GM12878 (cell line): Measurements from ENCODE around the gene CREB5. TPM values are rescaled to one million over a fixed set of nuclear protein-coding genes. Genes with fewer than 3 reads are reported as not detected.

Experiments
- ASH2L ChIP-seq: fragments of 300-600, 200-600 bp; sonication (generic); IDR thresholded peaks from 2 replicates; pipeline ENCODE4 v1.6.1; 2017; ENCODE audit warnings: low read depth, mild to moderate bottlenecking, borderline replicate concordance
- ATF3 ChIP-seq: IDR thresholded peaks from 2 replicates; pipeline ENCODE4 v1.6.1; 2011; ENCODE audit warnings: low read depth, mild to moderate bottlenecking, low read length, moderate library complexity, borderline replicate concordance; ENCODE audit errors: extremely low read depth
- ATF7 ChIP-seq: fragments of 450-650 bp; IDR thresholded peaks from 2 replicates; pipeline ENCODE4 v1.6.1; 2016; ENCODE audit warnings: low read depth, mild to moderate bottlenecking
- BHLHE40 ChIP-seq, 2 experiments: fragments of 450-650 bp in 1 of 2; IDR thresholded peaks; 2 replicates each; pipeline ENCODE4 v1.6.1; 2011 to 2017; ENCODE audit warnings: low read depth in 2 of 2, borderline replicate concordance in 1 of 2, improper control_type of control experiment in 1 of 2, low read length in 1 of 2, mild to moderate bottlenecking in 1 of 2
- CREM ChIP-seq: IDR thresholded peaks from 2 replicates; pipeline ENCODE4 v1.6.1; 2014; ENCODE audit warnings: antibody characterized with exemption, low read depth
- FOXM1 ChIP-seq: IDR thresholded peaks from 2 replicates; pipeline ENCODE4 v1.6.1; 2012; ENCODE audit warnings: low read depth, mild to moderate bottlenecking, inconsistent platforms, low read length, moderate library complexity
- GATAD2B ChIP-seq: fragments of 450-650 bp; conservative IDR thresholded peaks from 2 replicates; pipeline ENCODE4 v1.6.1; 2017; ENCODE audit warnings: low read depth, mild to moderate bottlenecking, moderate library complexity
- HDAC6 ChIP-seq: fragments of 200-600 bp; sonication (generic); IDR thresholded peaks from one replicate; pipeline ENCODE4 v1.8.0; 2017; ENCODE audit warnings: antibody characterized with exemption; ENCODE audit not compliant: unreplicated experiment
- MLLT1 ChIP-seq: fragments of 450-650 bp; IDR thresholded peaks from 2 replicates; pipeline ENCODE4 v1.6.1; 2016; ENCODE audit warnings: mild to moderate bottlenecking
- MXI1 ChIP-seq: fragments of 150-350 bp; IDR thresholded peaks from 2 replicates; pipeline ENCODE4 v1.6.1; 2011; ENCODE audit warnings: low read depth, mild to moderate bottlenecking, inconsistent platforms, low read length, improper control_type of control experiment
- NKRF ChIP-seq: fragments of 450-650 bp; conservative IDR thresholded peaks from 2 replicates; pipeline ENCODE4 v1.6.1; 2017; ENCODE audit warnings: mild to moderate bottlenecking, moderate library complexity
- PAX8 ChIP-seq: fragments of 450-650 bp; IDR thresholded peaks from 2 replicates; pipeline ENCODE4 v1.6.1; 2017; ENCODE audit warnings: mild to moderate bottlenecking, moderate library complexity
- RAD51 ChIP-seq: fragments of 450-650 bp; IDR thresholded peaks from 2 replicates; pipeline ENCODE4 v1.6.1; 2016; ENCODE audit warnings: moderate library complexity, mild to moderate bottlenecking, inconsistent platforms
- RB1 ChIP-seq: fragments of 450-650 bp; formaldehyde crosslinking; IDR thresholded peaks from 2 replicates; pipeline ENCODE4 v1.6.1; 2017; ENCODE audit warnings: mild to moderate bottlenecking, borderline replicate concordance
- RBBP5 ChIP-seq: fragments of 200-600 bp; sonication (generic); conservative IDR thresholded peaks from 2 replicates; pipeline ENCODE4 v1.6.1; 2016
- SMC3 ChIP-seq: IDR thresholded peaks from 2 replicates; pipeline ENCODE4 v1.6.1; 2011; ENCODE audit warnings: low read length, improper control_type of control experiment, borderline replicate concordance
- SUPT20H ChIP-seq: IDR thresholded peaks from 2 replicates; pipeline ENCODE4 v1.6.1; 2011; ENCODE audit warnings: low read depth, mild to moderate bottlenecking, low read length, moderate library complexity, borderline replicate concordance; ENCODE audit not compliant: control insufficient read depth
- USF2 ChIP-seq: IDR thresholded peaks from 2 replicates; pipeline ENCODE4 v1.6.1; 2011; ENCODE audit warnings: low read depth, low read length, improper control_type of control experiment, borderline replicate concordance
- ZNF687 ChIP-seq: fragments of 450-650 bp; IDR thresholded peaks from 2 replicates; pipeline ENCODE4 v1.6.1; 2017; ENCODE audit warnings: mild to moderate bottlenecking, moderate library complexity
- ZSCAN29 ChIP-seq: fragments of 450-650 bp; IDR thresholded peaks from 2 replicates; pipeline ENCODE4 v1.6.1; 2017; ENCODE audit warnings: mild to moderate bottlenecking, moderate library complexity
- polyA plus RNA-seq, 11 experiments: library from polyadenylated mRNA; depleted of rRNA in 4 of 11; unstranded in 6 of 11; stranded (reverse) in 5 of 11; fragments of >200 nt; fragmentation: Nextera tagmentation in 4 of 11; fragmentation: Illumina TruSeq in 1 of 11; extraction: Ambion mirVana in 4 of 11; extraction: Trizol in 1 of 11; gene quantifications; 1 replicate in 1 of 11; 2 replicates in 10 of 11; pipeline versions ENCODE4 v1.2.1 to v1.2.3, GENCODE V29; 2011 to 2016; ENCODE audit warnings: inconsistent platforms in 2 of 11, missing spikeins in 2 of 11, low read depth in 1 of 11
- total RNA-seq, 4 experiments: library from RNA; depleted of rRNA in 3 of 4; stranded (reverse); fragments of >200 nt in 3 of 4; fragmentation: Illumina TruSeq in 1 of 4; extraction: Trizol in 1 of 4; gene quantifications; 2 replicates each; pipeline versions ENCODE4 v1.2.1 to v1.2.3, GENCODE V29; 2013 to 2021

The CREB5 gene
- total and polyA plus RNA-seq, 10 of the 15 experiments (the other 5 are each of a cell fraction or from before 2014, with no cell fraction given): 12.9 to 74.1 (median 53.0) TPM

GRCh38 chr7:28573651-28574301, 161.5 kb downstream of the CREB5 start (continued):
- TF ChIP-seq NKRF (no peak), RBBP5 (no peak), CREM (peak; percentile 60; the same call in 1 of the 2 replicates), SUPT20H (no peak), BHLHE40 (IDR thresholded peaks at IDR 0.05; ENCODE audit: borderline replicate concordance in 1 of 2, low read depth in 2 of 2, low read length in 1 of 2) (peak; percentile 85), GATAD2B (no peak), MXI1 (peak; percentile 70; the same call in 1 of the 2 replicates), RB1 (no peak), ASH2L (no peak), ATF3 (no peak), RAD51 (no peak), SMC3 (no peak), MLLT1 (no peak; the same call in 1 of the 2 replicates), ZSCAN29 (no peak), ATF7 (peak; percentile 61; the same call in 1 of the 2 replicates), ZNF687 (no peak), FOXM1 (peak; percentile 50; the same call in 1 of the 2 replicates), PAX8 (no peak), USF2 (no peak), HDAC6 (no peak)
